Right lobe of liver (tissue), 6 donors: ENCODE data around the gene YBX2. TPM values are rescaled to one million over a fixed set of nuclear protein-coding genes. Genes with fewer than 3 reads are reported as not detected.

Experiments used
- ATAC-seq, 4 donors: fragments of 200-7000 bp; cut with Tn5 transposase; one replicate each; pipeline ENCODE4 v1.9.1; 2020; ENCODE audit warnings: mild to moderate bottlenecking in 4 of 4, moderate library complexity in 4 of 4
- DNase-seq, 3 donors: peaks; one replicate each; pipeline ENCODE4 v3.0.0-alpha.2; 2020
- H3K27ac ChIP-seq, 3 donors: fragments of 200-600 bp; one replicate each; pipeline ENCODE4 v1.8.0; 2022
- H3K27me3 ChIP-seq, 2 donors: fragments of 200-600 bp; one replicate each; pipeline ENCODE4 v1.8.0; 2022
- H3K36me3 ChIP-seq, 4 donors: fragments of 200-600 bp; sonication (generic) in 1 of 4; one replicate each; pipeline versions ENCODE4 v1.5.1 to v1.8.0; 2017 to 2022; ENCODE audit warnings: control low read depth in 1 of 4
- H3K4me1 ChIP-seq, 4 donors: fragments of 200-600 bp; sonication (generic) in 1 of 4; one replicate each; pipeline versions ENCODE4 v1.5.1 to v1.8.0; 2017 to 2022; ENCODE audit warnings: control low read depth in 1 of 4
- H3K4me3 ChIP-seq, 3 donors: fragments of 200-600 bp; one replicate each; pipeline ENCODE4 v1.8.0; 2022
- H3K9me3 ChIP-seq, 4 donors: fragments of 200-600 bp; sonication (generic) in 1 of 4; one replicate each; pipeline versions ENCODE4 v1.5.1 to v1.8.0; 2017 to 2022; ENCODE audit warnings: control low read depth in 1 of 4
- CTCF ChIP-seq, 4 donors: fragments of 200-600 bp in 3 of 4; fragments of 450-650 bp in 1 of 4; IDR thresholded peaks; one replicate each; pipeline versions ENCODE4 v1.5.1 to v1.8.0; 2016 to 2022; ENCODE audit warnings: antibody characterized with exemption in 4 of 4, mild to moderate bottlenecking in 2 of 4
- POLR2A ChIP-seq: fragments of 450-650 bp; IDR thresholded peaks from one replicate; pipeline ENCODE4 v1.6.1; 2017; ENCODE audit warnings: antibody characterized with exemption, mild to moderate bottlenecking
- WGBS: methylation state at CpG from one replicate; pipeline ENCODE4 v1.1.6; 2018; ENCODE audit warnings: low coverage, low lambda C conversion rate; ENCODE audit not compliant: insufficient coverage; ENCODE audit errors: missing lambda C conversion rate; 5-methylcytosine and 5-hydroxymethylcytosine counted together
- intact Hi-C, 2 donors: fragments of 100-400 bp; cut with DNase I; formaldehyde crosslinking; loops; one replicate each; pipeline versions ENCODE4 v1.11.2 to v1.14.1; 2022
- total RNA-seq, 6 experiments: library from RNA; depleted of rRNA in 2 of 6; stranded (reverse); fragments of >200 nt in 2 of 6; fragmentation: NEBNext Ultra II Directional in 3 of 6; extraction: Animal tissue kit (Norgen Biotek cat#: 25700) in 3 of 6; gene quantifications; one replicate each; pipeline versions ENCODE4 v1.1.0 to v1.2.4, GENCODE V29; 2016 to 2023
- donor health status: DM: no; HTN: yes; CAD: no.
- donor health status: DM: no; HTN: no; CAD: no.
- donor health status: DM: no; HTN: no; CAD: no.
- donor health status: DM: no; HTN: yes; CAD: no.
- donor health status: DM: no; HTN: yes; CAD: no.

The YBX2 gene
- total RNA-seq, 6 experiments from 2014 or later = 0.27 to 1.7 (median 0.90) TPM

GRCh38 chr17:7293159-7293558 is 1.3 kb downstream of the YBX2 start:
- ATAC-seq (no peak), DNase-seq (no peak)
- intact Hi-C loops = no loop called here
- TF ChIP-seq POLR2A = no peak
- TF ChIP-seq CTCF (IDR thresholded peaks at IDR 0.05) = no peak
- Histone ChIP-seq H3K4me3 (no peak overlapping the region), H3K36me3 (no peaks in the 10 kb centered on the region), H3K4me1 (peaks cover 0 to 13% (median 2%) of the 10 kb centered on the region in 4 donors), H3K27ac (no peak overlapping the region), H3K27me3 (no peaks in the 10 kb centered on the region), H3K9me3 (no peaks in the 10 kb centered on the region)
- WGBS = 67% methylated on average over 3 of the region's 11 CpGs

GRCh38 chr17:7292729-7293128 is 1.7 kb downstream of the YBX2 start:
- Histone ChIP-seq H3K4me3 (no peak overlapping the region), H3K27ac (no peak overlapping the region), H3K27me3 (no peaks in the 10 kb centered on the region), H3K36me3 (no peaks in the 10 kb centered on the region), H3K9me3 (no peaks in the 10 kb centered on the region), H3K4me1 (peaks cover 0 to 13% (median 2%) of the 10 kb centered on the region in 4 donors)
- intact Hi-C loops = no loop called here
- DNase-seq (no peak), ATAC-seq (no peak)
- TF ChIP-seq CTCF (IDR thresholded peaks at IDR 0.05) (no peak), POLR2A (no peak)
- WGBS = 50% methylated on average over 2 of the region's 6 CpGs

- WGBS = no CpG with 5 or more reads among the region's 2 CpGs
- peaks cover 0 to 13% (median 2%) of the 10 kb centered on the region in 4 donors for H3K4me1 ChIP-seq
- TF ChIP-seq POLR2A = no peak
- TF ChIP-seq CTCF (IDR thresholded peaks at IDR 0.05) = no peak
These were observed 2.2 kb downstream of the YBX2 start for GRCh38 chr17:7292194-7292593.

GRCh38 chr17:7290685-7291084 is 3.8 kb downstream of the YBX2 start:
- Histone ChIP-seq H3K27me3 (no peaks in the 10 kb centered on the region), H3K27ac (no peak overlapping the region), H3K36me3 (no peaks in the 10 kb centered on the region), H3K4me3 (no peak overlapping the region), H3K4me1 (peaks cover 0 to 5% (median 2%) of the 10 kb centered on the region in 4 donors), H3K9me3 (no peaks in the 10 kb centered on the region)
- ATAC-seq (no peak), DNase-seq (no peak)
- 56% methylated on average over 6 of the region's 11 CpGs for WGBS
- intact Hi-C loops = no loop called here
- TF ChIP-seq POLR2A = no peak
- no peak for TF ChIP-seq CTCF (IDR thresholded peaks at IDR 0.05)

More at GRCh38 chr17:7292194-7292593, 2.2 kb downstream of the YBX2 start:
- H3K9me3 ChIP-seq = no peaks in the 10 kb centered on the region
- ATAC-seq = no peak
- no peak overlapping the region for H3K27ac ChIP-seq
- no peak for DNase-seq
- H3K27me3 ChIP-seq = no peaks in the 10 kb centered on the region
- no peak overlapping the region for H3K4me3 ChIP-seq
- intact Hi-C loops = no loop called here
- no peaks in the 10 kb centered on the region for H3K36me3 ChIP-seq

GRCh38 chr17:7290166-7290565 is 4.3 kb downstream of the YBX2 start:
- no peak for ATAC-seq
- TF ChIP-seq CTCF (IDR thresholded peaks at IDR 0.05) (no peak), POLR2A (no peak)
- DNase-seq = no peak
- Histone ChIP-seq H3K27ac (no peak overlapping the region), H3K36me3 (no peaks in the 10 kb centered on the region), H3K9me3 (no peaks in the 10 kb centered on the region), H3K27me3 (no peaks in the 10 kb centered on the region), H3K4me3 (no peak overlapping the region), H3K4me1 (peaks cover 0 to 5% (median 2%) of the 10 kb centered on the region in 4 donors)
- WGBS = no CpG with 5 or more reads among the region's 19 CpGs
- intact Hi-C loops = no loop called here
